ENCODE data around the gene PPP4R4. TPM values are rescaled to one million over a fixed set of nuclear protein-coding genes. Genes with fewer than 3 reads are reported as not detected.

Gene PPP4R4
- 1.4 TPM for total RNA-seq

- DNase-seq (ENCODE audit: low spot score) = peak; percentile 83
Measured at GRCh38 chr14:94173885-94174603, at the start of gene PPP4R4. PPP4R4 (plus strand) TSS chr14:94174322; CDS start chr14:94174466, 144 bp downstream.

- peak; percentile 9 for DNase-seq (ENCODE audit: low spot score)
Measured at GRCh38 chr14:94124582-94125377, 49.3 kb upstream of the PPP4R4 start.

- DNase-seq (ENCODE audit: low spot score) = no peak
Measured at GRCh38 chr14:94125659-94126418, 48.3 kb upstream of the PPP4R4 start.

GRCh38 chr14:94126419-94126677 lies 47.8 kb upstream of the PPP4R4 start:
- no peak for DNase-seq (ENCODE audit: low spot score)

GRCh38 chr14:94126800-94127199 lies 47.3 kb upstream of the PPP4R4 start:
- DNase-seq (ENCODE audit: low spot score) = no peak

- DNase-seq (ENCODE audit: low spot score) = no peak
Measured at GRCh38 chr14:94127330-94127729, 46.8 kb upstream of the PPP4R4 start.

GRCh38 chr14:94128216-94128839 lies 45.8 kb upstream of the PPP4R4 start:
- no peak for DNase-seq (ENCODE audit: low spot score)

GRCh38 chr14:94129111-94129757 lies 44.9 kb upstream of the PPP4R4 start, which contains the start of gene IFI27L2:
IFI27L2 (minus strand) TSS chr14:94129604; CDS start chr14:94129564, 40 bp downstream.
- peak; percentile 55 for DNase-seq (ENCODE audit: low spot score)

- no peak for DNase-seq (ENCODE audit: low spot score)
Measured at GRCh38 chr14:94129758-94130414, 44.2 kb upstream of the PPP4R4 start.

- peak; percentile 69 for DNase-seq (ENCODE audit: low spot score)
Measured at GRCh38 chr14:94132285-94132887, 41.7 kb upstream of the PPP4R4 start.

GRCh38 chr14:94135476-94135875 lies 38.6 kb upstream of the PPP4R4 start:
- no peak for DNase-seq (ENCODE audit: low spot score)

GRCh38 chr14:94136575-94137331 lies 37.4 kb upstream of the PPP4R4 start:
- DNase-seq (ENCODE audit: low spot score) = peak; percentile 92

GRCh38 chr14:94138251-94138650 lies 35.9 kb upstream of the PPP4R4 start:
- no peak for DNase-seq (ENCODE audit: low spot score)

- DNase-seq (ENCODE audit: low spot score) = no peak
Measured at GRCh38 chr14:94139006-94139405, 35.1 kb upstream of the PPP4R4 start.

GRCh38 chr14:94139421-94139820 lies 34.7 kb upstream of the PPP4R4 start:
- DNase-seq (ENCODE audit: low spot score) = no peak

- DNase-seq (ENCODE audit: low spot score) = no peak
Measured at GRCh38 chr14:94142247-94142646, 31.9 kb upstream of the PPP4R4 start.

GRCh38 chr14:94142836-94143235 lies 31.3 kb upstream of the PPP4R4 start:
- no peak for DNase-seq (ENCODE audit: low spot score)

- no peak for DNase-seq (ENCODE audit: low spot score)
Measured at GRCh38 chr14:94143239-94143638, 30.9 kb upstream of the PPP4R4 start.

GRCh38 chr14:94143711-94144110 lies 30.4 kb upstream of the PPP4R4 start:
- DNase-seq (ENCODE audit: low spot score) = no peak

GRCh38 chr14:94144765-94145164 lies 29.4 kb upstream of the PPP4R4 start:
- DNase-seq (ENCODE audit: low spot score) = no peak
